Right lobe of liver (tissue), 6 donors: ENCODE results near the gene NAGS. TPM values are rescaled to one million over a fixed set of nuclear protein-coding genes. Genes with fewer than 3 reads are reported as not detected.

Experiments
- ATAC-seq, 4 donors: fragments of 200-7000 bp; cut with Tn5 transposase; one replicate each; pipeline ENCODE4 v1.9.1; 2020; ENCODE audit warnings: mild to moderate bottlenecking in 4 of 4, moderate library complexity in 4 of 4
- DNase-seq, 3 donors: peaks; one replicate each; pipeline ENCODE4 v3.0.0-alpha.2; 2020
- H3K27ac ChIP-seq, 3 donors: fragments of 200-600 bp; one replicate each; pipeline ENCODE4 v1.8.0; 2022
- H3K27me3 ChIP-seq, 2 donors: fragments of 200-600 bp; one replicate each; pipeline ENCODE4 v1.8.0; 2022
- H3K36me3 ChIP-seq, 4 donors: fragments of 200-600 bp; sonication (generic) in 1 of 4; one replicate each; pipeline versions ENCODE4 v1.5.1 to v1.8.0; 2017 to 2022; ENCODE audit warnings: control low read depth in 1 of 4
- H3K4me1 ChIP-seq, 4 donors: fragments of 200-600 bp; sonication (generic) in 1 of 4; one replicate each; pipeline versions ENCODE4 v1.5.1 to v1.8.0; 2017 to 2022; ENCODE audit warnings: control low read depth in 1 of 4
- H3K4me3 ChIP-seq, 3 donors: fragments of 200-600 bp; one replicate each; pipeline ENCODE4 v1.8.0; 2022
- H3K9me3 ChIP-seq, 4 donors: fragments of 200-600 bp; sonication (generic) in 1 of 4; one replicate each; pipeline versions ENCODE4 v1.5.1 to v1.8.0; 2017 to 2022; ENCODE audit warnings: control low read depth in 1 of 4
- CTCF ChIP-seq, 4 donors: fragments of 200-600 bp in 3 of 4; fragments of 450-650 bp in 1 of 4; IDR thresholded peaks; one replicate each; pipeline versions ENCODE4 v1.5.1 to v1.8.0; 2016 to 2022; ENCODE audit warnings: antibody characterized with exemption in 4 of 4, mild to moderate bottlenecking in 2 of 4
- POLR2A ChIP-seq: fragments of 450-650 bp; IDR thresholded peaks from one replicate; pipeline ENCODE4 v1.6.1; 2017; ENCODE audit warnings: antibody characterized with exemption, mild to moderate bottlenecking
- WGBS: methylation state at CpG from one replicate; pipeline ENCODE4 v1.1.6; 2018; ENCODE audit warnings: low coverage, low lambda C conversion rate; ENCODE audit not compliant: insufficient coverage; ENCODE audit errors: missing lambda C conversion rate; 5-methylcytosine and 5-hydroxymethylcytosine counted together
- intact Hi-C, 2 donors: fragments of 100-400 bp; cut with DNase I; formaldehyde crosslinking; loops; one replicate each; pipeline versions ENCODE4 v1.11.2 to v1.14.1; 2022
- total RNA-seq, 6 experiments: library from RNA; depleted of rRNA in 2 of 6; stranded (reverse); fragments of >200 nt in 2 of 6; fragmentation: NEBNext Ultra II Directional in 3 of 6; extraction: Animal tissue kit (Norgen Biotek cat#: 25700) in 3 of 6; gene quantifications; one replicate each; pipeline versions ENCODE4 v1.1.0 to v1.2.4, GENCODE V29; 2016 to 2023
- donor health status: DM: no; HTN: yes; CAD: no.
- donor health status: DM: no; HTN: no; CAD: no.
- donor health status: DM: no; HTN: no; CAD: no.
- donor health status: DM: no; HTN: yes; CAD: no.
- donor health status: DM: no; HTN: yes; CAD: no.

Gene NAGS
- total RNA-seq, 6 experiments from 2014 or later, result 12.1 to 56.2 (median 45.6) TPM

- H3K27me3 ChIP-seq, result no peaks in the 10 kb centered on the region
- no peaks in the 10 kb centered on the region for H3K9me3 ChIP-seq
- peak; percentile 42 to 60 (median 49) for DNase-seq
- TF ChIP-seq POLR2A, result no peak
- peak; percentile 22 to 28 (median 25) for TF ChIP-seq CTCF (IDR thresholded peaks at IDR 0.05)
- peaks cover 0 to 12% (median 0%) of the 10 kb centered on the region in 4 donors for H3K4me1 ChIP-seq
- intact Hi-C loops, result no loop called here
- H3K36me3 ChIP-seq, result no peaks in the 10 kb centered on the region
- peak; percentile 72 to 82 (median 81) for ATAC-seq
- no peak overlapping the region for H3K27ac ChIP-seq
- peak overlapping the region; percentile 42 to 54 (median 53) for H3K4me3 ChIP-seq
- 0% methylated on average over 3 of the region's 78 CpGs for WGBS
Measured at GRCh38 chr17:43983515-43984411, 20.7 kb upstream of the NAGS start.

- H3K27ac ChIP-seq, result no peak overlapping the region
- intact Hi-C loops, result no loop called here
- H3K27me3 ChIP-seq, result no peaks in the 10 kb centered on the region
- ATAC-seq (no peak), DNase-seq (no peak)
- TF ChIP-seq CTCF (IDR thresholded peaks at IDR 0.05) (no peak), POLR2A (no peak)
- no peak overlapping the region for H3K4me3 ChIP-seq
- WGBS, result 80% methylated on average over 8 of the region's 8 CpGs
- H3K4me1 ChIP-seq, result peaks cover 0 to 12% (median 0%) of the 10 kb centered on the region in 4 donors
- no peaks in the 10 kb centered on the region for H3K9me3 ChIP-seq
- H3K36me3 ChIP-seq, result no peaks in the 10 kb centered on the region
Measured at GRCh38 chr17:43984521-43984920, 19.9 kb upstream of the NAGS start.

GRCh38 chr17:43986225-43986981, 18.0 kb upstream of the NAGS start:
- Histone ChIP-seq H3K9me3 (no peaks in the 10 kb centered on the region), H3K27ac (no peak overlapping the region), H3K36me3 (no peaks in the 10 kb centered on the region), H3K4me1 (peaks cover 0 to 12% (median 0%) of the 10 kb centered on the region in 4 donors), H3K4me3 (no peak overlapping the region), H3K27me3 (no peaks in the 10 kb centered on the region)
- no peak for DNase-seq
- no peak for TF ChIP-seq POLR2A
- TF ChIP-seq CTCF (IDR thresholded peaks at IDR 0.05), result no peak
- intact Hi-C loops, result no loop called here
- ATAC-seq, result no peak
- WGBS, result 78% methylated on average over 1 of the region's 7 CpGs

- H3K27me3 ChIP-seq, result no peaks in the 10 kb centered on the region
- 56% methylated on average over 8 of the region's 12 CpGs for WGBS
- H3K27ac ChIP-seq, result no peak overlapping the region
- intact Hi-C loops, result no loop called here
- DNase-seq (no peak), ATAC-seq (no peak)
- H3K4me1 ChIP-seq, result peaks cover 0 to 12% (median 0%) of the 10 kb centered on the region in 4 donors
- no peaks in the 10 kb centered on the region for H3K9me3 ChIP-seq
- no peak overlapping the region for H3K4me3 ChIP-seq
- H3K36me3 ChIP-seq, result no peaks in the 10 kb centered on the region
- TF ChIP-seq POLR2A (no peak), CTCF (IDR thresholded peaks at IDR 0.05) (no peak)
Measured at GRCh38 chr17:43987131-43988021, 17.0 kb upstream of the NAGS start.
